Measurements from ENCODE around the gene COMMD9. TPM values are rescaled to one million over a fixed set of nuclear protein-coding genes. Genes with fewer than 3 reads are reported as not detected.

The COMMD9 gene
- total RNA-seq, 1 experiment from 2014 or later, result 154 TPM

GRCh38 chr11:36241497-36241896 is 47.7 kb downstream of the COMMD9 start:
- Histone ChIP-seq H3K27me3 (replicated peaks; ENCODE audit: insufficient read depth, low read depth, low read length, poor library complexity) (peaks cover 3% of the 10 kb centered on the region), H3K9me3 (ENCODE audit: low read depth, low read length, poor library complexity, severe bottlenecking) (no peaks in the 10 kb centered on the region), H3K4me1 (ENCODE audit: insufficient read depth, low read length, poor library complexity, severe bottlenecking) (no peaks in the 10 kb centered on the region), H3K36me3 (ENCODE audit: insufficient read depth, low read length, poor library complexity, severe bottlenecking) (no peaks in the 10 kb centered on the region), H3K27ac (ENCODE audit: low read depth, low read length, poor library complexity, severe bottlenecking) (no peak overlapping the region), H3K4me3 (ENCODE audit: low read depth, low read length, poor library complexity, severe bottlenecking) (no peak overlapping the region)
- BruUV-seq (replicated peaks), result no TSS peak
- DNase-seq (ENCODE audit: low spot score), result no peak
- intact Hi-C loops (cut with micrococcal nuclease; ENCODE audit: unreplicated experiment), result no loop called here
- ChIA-PET CTCF (interaction anchor here (1.3 kb wide), 1 partner anchor 420 kb away, joined by 3 read pairs; no protein-coding TSS in a partner anchor), POLR2A (ENCODE audit: low non-redundant PET) (no interaction called here)
- TF ChIP-seq, protein P1, sequence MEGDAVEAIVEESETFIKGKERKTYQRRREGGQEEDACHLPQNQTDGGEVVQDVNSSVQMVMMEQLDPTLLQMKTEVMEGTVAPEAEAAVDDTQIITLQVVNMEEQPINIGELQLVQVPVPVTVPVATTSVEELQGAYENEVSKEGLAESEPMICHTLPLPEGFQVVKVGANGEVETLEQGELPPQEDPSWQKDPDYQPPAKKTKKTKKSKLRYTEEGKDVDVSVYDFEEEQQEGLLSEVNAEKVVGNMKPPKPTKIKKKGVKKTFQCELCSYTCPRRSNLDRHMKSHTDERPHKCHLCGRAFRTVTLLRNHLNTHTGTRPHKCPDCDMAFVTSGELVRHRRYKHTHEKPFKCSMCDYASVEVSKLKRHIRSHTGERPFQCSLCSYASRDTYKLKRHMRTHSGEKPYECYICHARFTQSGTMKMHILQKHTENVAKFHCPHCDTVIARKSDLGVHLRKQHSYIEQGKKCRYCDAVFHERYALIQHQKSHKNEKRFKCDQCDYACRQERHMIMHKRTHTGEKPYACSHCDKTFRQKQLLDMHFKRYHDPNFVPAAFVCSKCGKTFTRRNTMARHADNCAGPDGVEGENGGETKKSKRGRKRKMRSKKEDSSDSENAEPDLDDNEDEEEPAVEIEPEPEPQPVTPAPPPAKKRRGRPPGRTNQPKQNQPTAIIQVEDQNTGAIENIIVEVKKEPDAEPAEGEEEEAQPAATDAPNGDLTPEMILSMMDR (conservative IDR thresholded peaks at IDR 0.05; ENCODE audit: low read depth, low read length), result no peak
- no peak for TF ChIP-seq EZH2 (IDR thresholded peaks at IDR 0.05; ENCODE audit: borderline replicate concordance, low read depth, low read length, poor library complexity, severe bottlenecking)

DNA sequence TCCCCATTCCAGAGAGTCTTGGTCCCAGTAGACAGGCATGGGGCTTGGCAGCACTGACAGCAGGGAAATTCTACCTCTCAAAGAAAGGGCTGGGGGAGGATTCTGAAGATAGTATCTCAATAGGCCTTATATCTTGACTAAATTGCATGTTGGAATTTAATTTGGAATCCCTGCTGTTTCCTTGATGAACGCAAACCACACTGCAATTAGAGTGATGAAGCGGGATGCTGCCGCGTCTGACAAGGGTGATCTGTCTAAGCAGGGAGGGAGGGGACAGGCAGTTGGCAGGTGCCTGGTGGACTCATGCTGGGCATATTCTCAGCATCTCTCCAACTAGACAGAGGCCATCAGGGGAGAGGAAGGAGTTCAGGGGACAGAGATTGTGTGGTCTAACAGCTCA is 48.4 kb downstream of the COMMD9 start:
- DNase-seq (ENCODE audit: low spot score), result peak; percentile 48
- H3K36me3 ChIP-seq (ENCODE audit: insufficient read depth, low read length, poor library complexity, severe bottlenecking), result no peaks in the 10 kb centered on the region
- POLR2A ChIA-PET (ENCODE audit: low non-redundant PET), result no interaction called here
- no peaks in the 10 kb centered on the region for H3K9me3 ChIP-seq (ENCODE audit: low read depth, low read length, poor library complexity, severe bottlenecking)
- CTCF ChIA-PET, result interaction anchor here (1.3 kb wide), 1 partner anchor 419 kb away, joined by 3 read pairs; no protein-coding TSS in a partner anchor
- no peaks in the 10 kb centered on the region for H3K4me1 ChIP-seq (ENCODE audit: insufficient read depth, low read length, poor library complexity, severe bottlenecking)
- intact Hi-C loops (cut with micrococcal nuclease; ENCODE audit: unreplicated experiment), result no loop called here
- no peak overlapping the region for H3K4me3 ChIP-seq (ENCODE audit: low read depth, low read length, poor library complexity, severe bottlenecking)
- no TSS peak for BruUV-seq (replicated peaks)
- H3K27me3 ChIP-seq (replicated peaks; ENCODE audit: insufficient read depth, low read depth, low read length, poor library complexity), result no peaks in the 10 kb centered on the region
- H3K27ac ChIP-seq (ENCODE audit: low read depth, low read length, poor library complexity, severe bottlenecking), result no peak overlapping the region
- TF ChIP-seq, protein P1 (conservative IDR thresholded peaks at IDR 0.05; ENCODE audit: low read depth, low read length), result no peak
- TF ChIP-seq EZH2 (IDR thresholded peaks at IDR 0.05; ENCODE audit: borderline replicate concordance, low read depth, low read length, poor library complexity, severe bottlenecking), result no peak

- Histone ChIP-seq H3K27me3 (replicated peaks; ENCODE audit: insufficient read depth, low read depth, low read length, poor library complexity) (no peaks in the 10 kb centered on the region), H3K36me3 (ENCODE audit: insufficient read depth, low read length, poor library complexity, severe bottlenecking) (no peaks in the 10 kb centered on the region), H3K27ac (ENCODE audit: low read depth, low read length, poor library complexity, severe bottlenecking) (no peak overlapping the region), H3K9me3 (ENCODE audit: low read depth, low read length, poor library complexity, severe bottlenecking) (no peaks in the 10 kb centered on the region), H3K4me3 (ENCODE audit: low read depth, low read length, poor library complexity, severe bottlenecking) (no peak overlapping the region), H3K4me1 (ENCODE audit: insufficient read depth, low read length, poor library complexity, severe bottlenecking) (no peaks in the 10 kb centered on the region)
- POLR2A ChIA-PET (ENCODE audit: low non-redundant PET), result no interaction called here
- CTCF ChIA-PET, result interaction anchor here (1.3 kb wide), 1 partner anchor 418 kb away, joined by 3 read pairs; no protein-coding TSS in a partner anchor
- intact Hi-C loops (cut with micrococcal nuclease; ENCODE audit: unreplicated experiment), result no loop called here
- DNase-seq (ENCODE audit: low spot score), result no peak
- BruUV-seq (replicated peaks), result no TSS peak
- TF ChIP-seq, protein P1 (conservative IDR thresholded peaks at IDR 0.05; ENCODE audit: low read depth, low read length), result no peak
- TF ChIP-seq EZH2 (IDR thresholded peaks at IDR 0.05; ENCODE audit: borderline replicate concordance, low read depth, low read length, poor library complexity, severe bottlenecking), result no peak
Measured at GRCh38 chr11:36240173-36240572, 49.1 kb downstream of the COMMD9 start.

Data from A673 (cell line).